NB4 (cell line): ENCODE measurements around the gene SFTPA2.
"Not testable (repeated sequence)": the region's sequence is repeated elsewhere in the genome, so short reads cannot be mapped to it uniquely, and the experiment has no call there.

Experiments used
- MYC ChIP-seq: IDR thresholded peaks from 2 replicates; pipeline ENCODE4 v1.6.1; 2011; ENCODE audit warnings: low read depth, low read length
- POLR2A ChIP-seq: IDR thresholded peaks from 2 replicates; pipeline ENCODE4 v1.6.1; 2011; ENCODE audit warnings: mild to moderate bottlenecking; ENCODE audit not compliant: insufficient read length; ENCODE audit errors: extremely low read depth
- TF ChIP-seq, protein P1 (sequence below): IDR thresholded peaks from one replicate; pipeline ENCODE4 v1.5.1; 2012; ENCODE audit warnings: low read depth, low read length

DNA sequence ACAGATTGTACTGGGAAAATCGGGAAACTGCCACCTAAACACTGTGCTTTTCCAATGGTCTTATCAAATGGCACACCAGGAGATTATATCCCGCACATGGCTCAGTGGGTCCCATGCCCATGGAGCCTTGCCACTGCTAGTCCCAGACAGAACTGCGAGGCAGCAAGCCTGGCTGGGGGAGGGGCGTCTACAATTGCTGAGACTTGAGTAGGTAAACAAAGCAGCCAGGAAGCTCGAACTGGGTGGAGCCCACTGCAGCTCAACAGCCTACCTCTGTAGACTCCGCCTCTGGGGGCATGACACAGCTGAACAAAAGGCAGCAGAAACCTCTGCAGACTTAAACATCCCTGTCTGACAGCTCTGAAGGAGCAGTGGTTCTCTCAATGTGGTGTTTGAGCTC is 10.4 kb upstream of the SFTPA2 start:
- TF ChIP-seq, protein P1, sequence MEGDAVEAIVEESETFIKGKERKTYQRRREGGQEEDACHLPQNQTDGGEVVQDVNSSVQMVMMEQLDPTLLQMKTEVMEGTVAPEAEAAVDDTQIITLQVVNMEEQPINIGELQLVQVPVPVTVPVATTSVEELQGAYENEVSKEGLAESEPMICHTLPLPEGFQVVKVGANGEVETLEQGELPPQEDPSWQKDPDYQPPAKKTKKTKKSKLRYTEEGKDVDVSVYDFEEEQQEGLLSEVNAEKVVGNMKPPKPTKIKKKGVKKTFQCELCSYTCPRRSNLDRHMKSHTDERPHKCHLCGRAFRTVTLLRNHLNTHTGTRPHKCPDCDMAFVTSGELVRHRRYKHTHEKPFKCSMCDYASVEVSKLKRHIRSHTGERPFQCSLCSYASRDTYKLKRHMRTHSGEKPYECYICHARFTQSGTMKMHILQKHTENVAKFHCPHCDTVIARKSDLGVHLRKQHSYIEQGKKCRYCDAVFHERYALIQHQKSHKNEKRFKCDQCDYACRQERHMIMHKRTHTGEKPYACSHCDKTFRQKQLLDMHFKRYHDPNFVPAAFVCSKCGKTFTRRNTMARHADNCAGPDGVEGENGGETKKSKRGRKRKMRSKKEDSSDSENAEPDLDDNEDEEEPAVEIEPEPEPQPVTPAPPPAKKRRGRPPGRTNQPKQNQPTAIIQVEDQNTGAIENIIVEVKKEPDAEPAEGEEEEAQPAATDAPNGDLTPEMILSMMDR: not testable (repeated sequence)
- not testable (repeated sequence) for TF ChIP-seq MYC, POLR2A
